Fibroblast of peridontal ligament (primary cell): ENCODE results near the gene NCK2.

Experiments used
- DNase-seq: peaks from one replicate; pipeline ENCODE4 v3.0.0-alpha.2; 2010; ENCODE audit errors: extremely low read depth

Gene NCK2

DNA sequence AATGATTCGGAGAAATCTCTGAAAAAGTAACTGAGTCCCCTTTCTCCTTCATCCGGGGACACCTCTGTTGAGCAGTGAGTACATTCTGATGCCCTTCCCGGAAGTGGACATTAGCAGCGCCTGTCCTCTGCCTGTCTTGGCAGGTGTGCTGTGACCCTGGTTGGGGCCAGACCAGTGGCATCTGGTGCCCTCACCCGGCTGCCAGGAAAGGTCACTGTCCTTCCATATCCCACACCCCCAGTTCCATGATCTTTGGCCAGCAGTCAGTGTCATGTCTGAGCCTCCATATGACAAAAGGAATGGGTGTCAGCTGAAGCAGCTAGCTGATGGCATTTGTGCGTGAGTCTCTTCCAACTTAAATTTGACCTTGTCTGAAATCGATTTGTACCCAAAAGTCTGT lies 128.1 kb downstream of the NCK2 start:
- no peak for DNase-seq

- DNase-seq: no peak
These were observed 128.6 kb downstream of the NCK2 start for GRCh38 chr2:105873281-105873680.

- peak; percentile 58 for DNase-seq
These were observed 129.0 kb downstream of the NCK2 start for GRCh38 chr2:105873721-105874120.

- no peak for DNase-seq
These were observed 129.8 kb downstream of the NCK2 start for GRCh38 chr2:105874466-105874865.

DNA sequence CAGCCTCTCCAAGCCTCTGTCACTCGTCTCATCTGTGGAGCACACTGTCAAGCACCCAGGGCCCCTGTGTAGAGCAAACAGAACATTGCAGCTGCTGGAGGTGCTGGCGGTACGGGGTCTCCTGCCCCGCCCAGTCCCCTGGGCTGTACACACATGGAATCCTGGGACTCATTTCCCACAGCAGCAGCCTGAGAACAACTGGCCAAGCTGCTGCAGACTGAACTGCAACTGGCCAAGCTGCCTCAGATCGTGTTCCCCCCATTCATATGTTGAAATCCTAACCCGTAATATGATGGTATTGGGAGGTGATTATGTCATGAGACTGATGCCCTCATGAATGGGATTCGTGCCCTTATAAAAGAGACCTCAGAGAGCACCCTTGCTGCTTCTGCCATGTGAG lies 130.5 kb downstream of the NCK2 start:
- peak; percentile 13 for DNase-seq

DNA sequence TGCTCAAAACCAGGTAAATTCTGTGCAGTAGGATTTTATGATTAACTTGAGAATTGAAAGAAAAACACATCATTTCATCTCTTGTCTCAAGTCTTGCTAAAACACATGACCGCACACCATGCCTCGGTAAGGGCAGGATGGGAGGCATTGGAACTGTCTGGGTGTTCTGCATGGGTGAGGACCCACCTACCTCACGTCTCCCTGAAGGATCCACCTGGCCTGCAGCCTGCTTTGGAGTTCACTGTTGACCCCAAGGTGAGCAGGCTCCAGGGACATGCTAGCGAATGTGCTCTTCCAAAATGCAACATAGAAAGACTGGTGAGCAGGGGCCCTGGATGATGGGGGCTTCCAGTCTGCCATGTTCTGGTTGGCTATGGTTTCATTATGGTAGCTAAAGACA lies 131.5 kb downstream of the NCK2 start:
- DNase-seq: no peak

DNA sequence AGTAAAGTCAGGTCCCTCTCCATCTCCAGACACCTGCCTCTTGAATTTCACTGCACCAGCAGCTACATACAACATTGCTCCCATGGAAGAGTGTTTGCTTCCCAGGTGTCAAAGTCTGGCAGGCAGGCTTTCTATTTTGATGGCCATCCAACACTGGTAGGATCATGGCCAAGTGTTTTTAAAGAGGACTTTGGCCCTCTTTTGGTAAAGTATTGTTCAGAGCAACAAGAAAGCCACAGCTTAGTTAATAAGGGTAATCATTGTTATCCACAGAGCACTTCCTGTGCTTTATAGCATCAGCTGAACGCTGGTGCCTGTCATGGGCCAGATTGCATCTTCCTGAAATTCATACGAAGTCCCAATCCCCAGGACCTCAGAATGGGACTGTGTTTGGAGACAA lies 133.2 kb downstream of the NCK2 start:
- DNase-seq: no peak

DNA sequence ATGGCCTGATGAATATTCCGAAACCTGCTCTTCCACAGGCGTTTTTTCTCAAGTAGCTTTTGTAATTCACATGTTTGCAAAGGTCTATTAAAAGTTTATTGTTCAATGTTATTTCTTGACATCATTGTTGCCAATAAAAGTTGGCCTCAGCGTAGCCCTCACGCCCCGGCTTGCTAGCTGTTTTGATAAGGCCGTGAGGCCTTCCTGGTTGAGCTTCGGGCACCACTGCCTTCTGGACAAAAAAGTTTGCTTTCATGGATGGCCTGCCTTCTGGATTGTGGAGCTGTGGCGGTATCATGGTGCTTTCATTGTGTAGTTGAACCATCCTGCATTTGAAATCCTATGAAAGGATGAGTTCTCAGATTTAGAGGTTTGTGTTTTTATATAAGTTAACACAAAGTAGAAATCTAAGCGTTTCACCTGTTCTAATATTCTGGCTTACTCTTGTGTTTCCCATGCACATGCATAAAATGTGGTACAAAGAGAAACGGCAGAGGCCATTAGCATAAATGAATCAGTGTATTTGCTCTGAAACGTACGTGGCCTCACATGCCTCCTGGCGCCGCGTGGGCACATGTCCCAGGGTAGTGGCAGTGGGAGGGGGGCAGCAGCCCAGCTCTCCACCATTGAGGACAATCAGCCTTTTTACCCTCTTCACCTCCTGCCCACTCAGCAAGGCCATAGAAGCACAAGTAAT lies 134.5 kb downstream of the NCK2 start:
- DNase-seq: no peak

DNA sequence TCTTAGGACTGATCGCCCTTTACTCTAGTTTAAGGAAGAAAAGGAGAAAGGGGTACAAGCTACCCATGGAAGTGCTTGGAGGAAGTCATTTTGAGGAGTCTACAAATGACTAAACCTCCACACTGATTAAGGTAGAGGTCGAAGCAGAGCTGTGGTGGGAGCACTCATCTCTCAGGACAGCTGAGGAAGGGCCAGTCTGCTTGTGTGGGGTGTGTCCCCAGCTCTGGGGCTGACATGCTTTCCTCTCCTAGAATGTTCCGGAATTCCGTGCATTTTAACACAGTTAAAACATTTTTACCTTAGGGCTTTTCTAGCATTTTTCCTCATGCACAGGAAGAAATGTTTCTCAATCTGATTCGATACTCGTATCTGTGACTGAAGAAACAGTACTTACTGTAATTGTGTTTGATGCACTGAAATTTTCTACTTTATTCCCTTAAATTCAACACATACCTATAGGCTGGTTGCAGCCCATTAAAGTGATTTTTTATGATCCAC lies 135.1 kb downstream of the NCK2 start:
- DNase-seq: no peak

GRCh38 chr2:105880637-105881036 lies 135.9 kb downstream of the NCK2 start:
- no peak for DNase-seq

DNA sequence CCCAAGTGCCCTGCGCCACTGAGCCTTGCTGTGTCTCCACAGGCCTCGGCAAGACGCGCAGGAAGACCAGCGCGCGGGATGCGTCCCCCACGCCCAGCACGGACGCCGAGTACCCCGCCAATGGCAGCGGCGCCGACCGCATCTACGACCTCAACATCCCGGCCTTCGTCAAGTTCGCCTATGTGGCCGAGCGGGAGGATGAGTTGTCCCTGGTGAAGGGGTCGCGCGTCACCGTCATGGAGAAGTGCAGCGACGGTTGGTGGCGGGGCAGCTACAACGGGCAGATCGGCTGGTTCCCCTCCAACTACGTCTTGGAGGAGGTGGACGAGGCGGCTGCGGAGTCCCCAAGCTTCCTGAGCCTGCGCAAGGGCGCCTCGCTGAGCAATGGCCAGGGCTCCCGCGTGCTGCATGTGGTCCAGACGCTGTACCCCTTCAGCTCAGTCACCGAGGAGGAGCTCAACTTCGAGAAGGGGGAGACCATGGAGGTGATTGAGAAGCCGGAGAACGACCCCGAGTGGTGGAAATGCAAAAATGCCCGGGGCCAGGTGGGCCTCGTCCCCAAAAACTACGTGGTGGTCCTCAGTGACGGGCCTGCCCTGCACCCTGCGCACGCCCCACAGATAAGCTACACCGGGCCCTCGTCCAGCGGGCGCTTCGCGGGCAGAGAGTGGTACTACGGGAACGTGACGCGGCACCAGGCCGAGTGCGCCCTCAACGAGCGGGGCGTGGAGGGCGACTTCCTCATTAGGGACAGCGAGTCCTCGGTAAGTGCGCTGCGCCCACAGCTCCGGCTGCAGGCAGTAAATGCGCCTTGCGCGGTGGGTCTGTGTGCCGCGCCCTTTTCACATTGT lies 136.8 kb downstream of the NCK2 start:
- no peak for DNase-seq

- no peak for DNase-seq
These were observed 137.6 kb downstream of the NCK2 start for GRCh38 chr2:105882341-105882740.

- no peak for DNase-seq
These were observed 138.3 kb downstream of the NCK2 start for GRCh38 chr2:105882920-105883435.

DNA sequence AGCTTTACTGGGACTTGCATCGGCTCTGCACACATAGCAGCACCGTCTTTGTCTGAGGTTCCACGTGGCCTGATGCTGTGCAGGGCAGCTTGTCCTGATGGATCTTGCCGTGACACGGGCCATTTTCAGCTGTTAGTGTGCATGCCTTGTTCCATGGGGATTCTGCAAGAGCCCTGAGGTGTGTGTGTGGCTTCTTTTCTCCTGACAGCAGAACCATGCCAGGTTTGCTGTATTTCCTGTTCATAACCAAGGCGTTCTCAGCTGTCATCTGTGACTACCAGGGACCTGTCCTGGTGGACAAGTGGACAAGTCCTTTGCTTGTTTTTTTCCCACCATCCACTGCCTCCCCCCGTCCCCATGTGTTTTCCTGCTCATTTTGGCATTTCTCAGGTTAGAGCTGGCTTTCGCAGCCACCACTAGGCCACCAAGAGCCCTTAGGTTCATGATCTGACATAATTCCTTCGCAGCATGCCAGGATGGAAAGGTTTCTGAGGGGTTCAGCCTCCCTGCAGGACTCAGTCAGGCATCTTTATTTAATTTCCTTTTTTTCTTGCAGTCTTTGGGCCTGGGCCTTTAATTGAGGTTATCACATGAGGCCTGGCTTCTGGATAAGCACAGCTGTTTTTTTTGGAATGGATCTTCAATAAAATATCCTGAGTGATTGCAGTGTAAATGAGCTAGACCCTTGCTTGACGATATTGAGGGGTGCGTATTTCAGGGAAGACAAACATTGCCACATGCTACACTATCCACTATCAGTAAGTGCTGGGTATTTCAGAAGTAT lies 139.4 kb downstream of the NCK2 start:
- DNase-seq: no peak

GRCh38 chr2:105885456-105885855 lies 140.7 kb downstream of the NCK2 start:
- no peak for DNase-seq

GRCh38 chr2:105886029-105886454 lies 141.3 kb downstream of the NCK2 start:
- DNase-seq: peak; percentile 82

DNA sequence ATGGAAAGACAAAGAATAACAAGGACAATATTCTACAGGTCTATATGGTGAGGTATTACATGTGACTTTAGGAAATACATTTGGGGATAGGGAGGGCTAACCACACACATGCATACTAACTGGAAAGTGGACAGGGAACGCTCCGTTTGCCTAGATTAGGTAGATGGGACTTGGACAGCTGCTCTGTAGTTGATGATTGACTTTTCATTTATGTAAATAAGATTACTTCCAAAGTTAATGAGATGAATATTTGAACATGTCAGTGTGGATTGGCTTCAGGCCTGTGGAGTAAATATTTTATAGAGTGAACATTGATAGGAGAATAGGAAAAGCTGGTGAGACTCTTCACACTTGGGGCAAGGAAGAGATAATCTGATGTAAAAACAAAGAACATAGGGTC lies 142.0 kb downstream of the NCK2 start:
- DNase-seq: no peak

GRCh38 chr2:105887256-105887655 lies 142.5 kb downstream of the NCK2 start:
- DNase-seq: no peak

DNA sequence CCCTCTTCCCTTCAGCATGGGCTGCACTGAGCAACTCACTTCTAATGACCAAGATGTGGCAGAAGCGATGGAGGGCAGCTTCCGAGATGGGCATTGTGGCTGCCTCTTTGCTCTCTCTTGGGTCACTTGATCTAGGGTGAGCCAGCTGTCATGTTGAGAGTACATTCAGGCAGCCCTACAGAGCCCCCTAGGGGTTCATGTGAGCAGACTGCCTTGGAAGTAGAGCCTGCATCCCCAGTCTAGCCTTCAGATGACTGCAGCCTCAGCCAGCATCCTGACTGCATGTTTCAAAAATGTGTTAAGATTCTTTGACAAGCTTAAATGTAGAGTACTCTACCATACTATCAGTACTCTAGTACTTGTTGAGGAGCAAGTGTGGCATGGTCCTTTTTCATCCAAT lies 143.9 kb downstream of the NCK2 start:
- DNase-seq: no peak

- DNase-seq: no peak
These were observed 144.3 kb downstream of the NCK2 start for GRCh38 chr2:105889046-105889445.

- no peak for DNase-seq
These were observed 145.4 kb downstream of the NCK2 start for GRCh38 chr2:105890111-105890510.

DNA sequence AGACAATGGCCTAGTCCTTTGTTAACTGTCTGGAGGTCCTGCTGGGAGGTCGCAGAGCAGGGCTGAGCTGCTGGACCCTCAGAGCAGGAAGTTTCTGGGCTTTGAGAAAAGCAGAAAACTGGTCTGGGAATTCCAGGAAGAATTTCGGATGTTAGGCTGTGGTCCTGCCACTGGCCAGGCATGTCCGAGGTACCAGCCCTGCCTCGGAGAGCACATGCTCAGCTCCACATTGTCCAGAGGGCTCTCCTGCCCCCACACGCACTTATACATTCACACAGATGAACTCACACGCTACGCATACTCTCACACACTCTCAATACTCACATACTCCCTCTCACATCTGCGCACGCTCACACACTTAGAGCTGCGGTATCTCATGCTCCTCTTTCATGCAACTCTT lies 146.1 kb downstream of the NCK2 start:
- DNase-seq: no peak
